HG02623 (cell line): ENCODE results near the gene SFTA2.
"Not testable (repeated sequence)": the region's sequence is repeated elsewhere in the genome, so short reads cannot be mapped to it uniquely, and the experiment has no call there.

ENCODE experiments used
- ATAC-seq: cut with Tn5 transposase; IDR thresholded peaks from one replicate; pipeline ENCODE4 v1.9.1; 2021; ENCODE audit warnings: moderate library complexity; ENCODE audit not compliant: unreplicated experiment

SFTA2 gene

GRCh38 chr6:30914076-30914853, 17.7 kb downstream of the SFTA2 start, which contains the start of gene VARS2:
VARS2 (plus strand) TSS chr6:30914238; CDS start chr6:30914837, 599 bp downstream.
- peak; percentile 75 for ATAC-seq

GRCh38 chr6:30913721-30914075, 18.3 kb downstream of the SFTA2 start:
- no peak for ATAC-seq

GRCh38 chr6:30912746-30913520, 19.0 kb downstream of the SFTA2 start:
- no peak for ATAC-seq

- ATAC-seq: not testable (repeated sequence)
These were observed 21.5 kb downstream of the SFTA2 start for GRCh38 chr6:30910473-30910872.

GRCh38 chr6:30908700-30909099, 23.3 kb downstream of the SFTA2 start:
- ATAC-seq: no peak

- peak; percentile 91 for ATAC-seq
These were observed 24.0 kb downstream of the SFTA2 start, which contains the start of gene GTF2H4 for GRCh38 chr6:30907758-30908591. GTF2H4 (plus strand) TSS chr6:30908207.

- not testable (repeated sequence) for ATAC-seq
These were observed 24.6 kb downstream of the SFTA2 start for GRCh38 chr6:30907290-30907757.

- no peak for ATAC-seq
These were observed 28.7 kb downstream of the SFTA2 start for GRCh38 chr6:30903236-30903635.

GRCh38 chr6:30902709-30903108, 29.3 kb downstream of the SFTA2 start:
- no peak for ATAC-seq

- not testable (repeated sequence) for ATAC-seq
These were observed 29.8 kb downstream of the SFTA2 start for GRCh38 chr6:30902196-30902595.

GRCh38 chr6:30901436-30901835, 30.5 kb downstream of the SFTA2 start:
- no peak for ATAC-seq

GRCh38 chr6:30900863-30901417, 31.0 kb downstream of the SFTA2 start:
- no peak for ATAC-seq

GRCh38 chr6:30898750-30899360, 33.1 kb downstream of the SFTA2 start:
- ATAC-seq: no peak

GRCh38 chr6:30897882-30898281, 34.1 kb downstream of the SFTA2 start:
- ATAC-seq: no peak

- ATAC-seq: no peak
These were observed 35.4 kb downstream of the SFTA2 start for GRCh38 chr6:30896541-30896940.

- no peak for ATAC-seq
These were observed 36.6 kb downstream of the SFTA2 start for GRCh38 chr6:30895343-30895742.

- ATAC-seq: no peak
These were observed 37.0 kb downstream of the SFTA2 start for GRCh38 chr6:30894935-30895334.

GRCh38 chr6:30894381-30894780, 37.6 kb downstream of the SFTA2 start:
- no peak for ATAC-seq

GRCh38 chr6:30893666-30894065, 38.3 kb downstream of the SFTA2 start:
- ATAC-seq: no peak

GRCh38 chr6:30893001-30893591, 38.9 kb downstream of the SFTA2 start:
- ATAC-seq: no peak
